GM12892 (cell line): ENCODE measurements around the gene BET1L.

ENCODE experiments used
- POLR2AphosphoS5 ChIP-seq: IDR thresholded peaks from 2 replicates; pipeline ENCODE4 v1.6.1; 2011; ENCODE audit warnings: low read depth, low read length, control low read depth
- TAF1 ChIP-seq: IDR thresholded peaks from 2 replicates; pipeline ENCODE4 v1.6.1; 2011; ENCODE audit warnings: low read depth, mild to moderate bottlenecking, control low read depth, low read length, borderline replicate concordance

GRCh38 chr11:223884-224283, 16.7 kb upstream of the BET1L start:
- TF ChIP-seq POLR2AphosphoS5: no peak
- TF ChIP-seq TAF1: no peak
